Liver (tissue), 9 donors: Measurements from ENCODE around the gene TCAIM. TPM values are rescaled to one million over a fixed set of nuclear protein-coding genes. Genes with fewer than 3 reads are reported as not detected.
A peak's percentile ranks its signal among the peaks of the same experiment; 100 is the strongest.

Source experiments
- DNase-seq: peaks from one replicate; pipeline ENCODE4 v3.0.0-alpha.2; 2017; ENCODE audit warnings: low spot score
- H3K27ac ChIP-seq, 2 donors: one replicate each; pipeline ENCODE4 v1.7.0; 2013; ENCODE audit warnings: inconsistent platforms in 2 of 2, low read length in 2 of 2, control low read depth in 1 of 2, low read depth in 1 of 2, mild to moderate bottlenecking in 1 of 2
- H3K27me3 ChIP-seq, 4 donors: one replicate each; pipeline versions ENCODE4 v1.6.1 to v1.7.0; 2013; ENCODE audit warnings: low read length in 3 of 4, inconsistent platforms in 1 of 4, mild to moderate bottlenecking in 1 of 4, moderate library complexity in 1 of 4; ENCODE audit not compliant: control insufficient read depth in 4 of 4, insufficient read depth in 4 of 4
- H3K36me3 ChIP-seq, 4 donors: one replicate each; pipeline versions ENCODE4 v1.6.1 to v1.7.0; 2013; ENCODE audit warnings: low read length in 3 of 4, mild to moderate bottlenecking in 3 of 4, low read depth in 1 of 4, moderate library complexity in 1 of 4; ENCODE audit not compliant: control insufficient read depth in 4 of 4, insufficient read depth in 3 of 4
- H3K4me1 ChIP-seq, 4 donors: one replicate each; pipeline versions ENCODE4 v1.6.1 to v1.7.0; 2013; ENCODE audit warnings: low read length in 3 of 4, mild to moderate bottlenecking in 3 of 4, moderate library complexity in 1 of 4; ENCODE audit not compliant: control insufficient read depth in 4 of 4, insufficient read depth in 4 of 4
- H3K4me3 ChIP-seq, 3 donors: one replicate each; pipeline versions ENCODE4 v1.6.1 to v1.7.0; 2013; ENCODE audit warnings: low read length in 3 of 3, control low read depth in 1 of 3, low read depth in 1 of 3, mild to moderate bottlenecking in 1 of 3
- H3K9ac ChIP-seq, 2 donors: one replicate each; pipeline ENCODE4 v1.7.0; 2013; ENCODE audit warnings: low read length in 2 of 2, mild to moderate bottlenecking in 2 of 2, moderate library complexity in 2 of 2, control low read depth in 1 of 2, low read depth in 1 of 2
- H3K9me3 ChIP-seq, 4 donors: one replicate each; pipeline versions ENCODE4 v1.6.1 to v1.7.0; 2013; ENCODE audit warnings: low read length in 3 of 4; ENCODE audit not compliant: control insufficient read depth in 4 of 4
- ATF3 ChIP-seq: IDR thresholded peaks from 2 replicates; pipeline ENCODE4 v1.6.1; 2016; ENCODE audit warnings: antibody characterized with exemption
- CTCF ChIP-seq: fragments of 150-350 bp; IDR thresholded peaks from 2 replicates; pipeline ENCODE4 v1.5.1; 2017; ENCODE audit warnings: improper control_type of control experiment, low read depth, low read length; ENCODE audit not compliant: missing input control
- EGR1 ChIP-seq, 2 donors: IDR thresholded peaks; 2 replicates each; pipeline ENCODE4 v1.6.1; 2016 to 2018; ENCODE audit warnings: antibody characterized with exemption in 2 of 2, low read depth in 2 of 2
- GABPA ChIP-seq, 2 donors: IDR thresholded peaks in 1 of 2; conservative IDR thresholded peaks in 1 of 2; 2 replicates each; pipeline ENCODE4 v1.6.1; 2016; ENCODE audit warnings: antibody characterized with exemption in 2 of 2, mild to moderate bottlenecking in 1 of 2, moderate library complexity in 1 of 2
- HNF4A ChIP-seq, 2 donors: conservative IDR thresholded peaks; 2 replicates each; pipeline ENCODE4 v1.6.1; 2016; ENCODE audit warnings: antibody characterized with exemption in 2 of 2, mild to moderate bottlenecking in 2 of 2
- HNF4G ChIP-seq: IDR thresholded peaks from 2 replicates; pipeline ENCODE4 v1.6.1; 2016; ENCODE audit warnings: antibody characterized with exemption
- MAX ChIP-seq: IDR thresholded peaks from 2 replicates; pipeline ENCODE4 v1.6.1; 2016; ENCODE audit warnings: antibody characterized with exemption
- RAD21 ChIP-seq, 2 donors: IDR thresholded peaks; 2 replicates each; pipeline ENCODE4 v1.6.1; 2016; ENCODE audit warnings: antibody characterized with exemption in 2 of 2, mild to moderate bottlenecking in 2 of 2
- REST ChIP-seq: IDR thresholded peaks from 2 replicates; pipeline ENCODE4 v1.6.1; 2016; ENCODE audit warnings: antibody characterized with exemption, mild to moderate bottlenecking
- RXRA ChIP-seq, 2 donors: IDR thresholded peaks; 2 replicates each; pipeline ENCODE4 v1.6.1; 2017 to 2018; ENCODE audit warnings: antibody characterized with exemption in 2 of 2, mild to moderate bottlenecking in 1 of 2
- SP1 ChIP-seq: IDR thresholded peaks from 2 replicates; pipeline ENCODE4 v1.6.1; 2018; ENCODE audit warnings: antibody characterized with exemption, mild to moderate bottlenecking
- TAF1 ChIP-seq: conservative IDR thresholded peaks from 2 replicates; pipeline ENCODE4 v1.6.1; 2016; ENCODE audit warnings: antibody characterized with exemption, mild to moderate bottlenecking
- YY1 ChIP-seq: IDR thresholded peaks from 2 replicates; pipeline ENCODE4 v1.6.1; 2016; ENCODE audit warnings: antibody characterized with exemption, mild to moderate bottlenecking
- WGBS: extraction: QIAGEN DNeasy Blood & Tissue Kit; methylation state at CpG from one replicate; pipeline ENCODE4 v1.1.7; 2013; 5-methylcytosine and 5-hydroxymethylcytosine counted together
- polyA plus RNA-seq, 2 donors: library from polyadenylated mRNA; stranded (reverse) in 1 of 2; unstranded in 1 of 2; fragments of 200-250 nt in 1 of 2; fragments of >200 nt in 1 of 2; fragmentation: Nextera tagmentation in 1 of 2; extraction: Ambion mirVana in 1 of 2; gene quantifications; one replicate each; pipeline versions ENCODE4 v1.2.1 to v1.2.3, GENCODE V29; 2013 to 2015
- total RNA-seq, 2 donors: library from RNA; depleted of rRNA; stranded (reverse); fragments of >200 nt; gene quantifications; one replicate each; pipeline ENCODE4 v1.2.3, GENCODE V29; 2014
- donor health status: healthy.
- donor health status: healthy.
- donor health status: healthy.
- donor health status: healthy.
- donor health status: healthy.

Gene TCAIM
- total and polyA plus RNA-seq, 4 donors = 21.0 to 46.6 (median 24.0) TPM

GRCh38 chr3:44323341-44323955 is 15.1 kb upstream of the TCAIM start:
- no peaks in the 10 kb centered on the region for H3K27me3 ChIP-seq
- 5% methylated on average over 4 of the region's 4 CpGs for whole genome bisulfite sequencing

GRCh38 chr3:44324584-44324983 is 14.0 kb upstream of the TCAIM start:
- Histone ChIP-seq H3K27me3 (no peaks in the 10 kb centered on the region), H3K9me3 (no peaks in the 10 kb centered on the region), H3K4me3 (no peak overlapping the region), H3K27ac (no peak overlapping the region), H3K4me1 (peaks cover 2 to 14% (median 8%) of the 10 kb centered on the region in 4 donors), H3K9ac (no peak overlapping the region), H3K36me3 (no peaks in the 10 kb centered on the region)
- no peak for DNase-seq
- TF ChIP-seq RAD21 (IDR thresholded peaks at IDR 0.05) (no peak), HNF4G (no peak)

More at GRCh38 chr3:44323341-44323955, 15.1 kb upstream of the TCAIM start:
- H3K9me3 ChIP-seq = no peaks in the 10 kb centered on the region
- no peak overlapping the region for H3K4me3 ChIP-seq
- H3K4me1 ChIP-seq = peaks cover 2 to 14% (median 8%) of the 10 kb centered on the region in 4 donors
- DNase-seq = peak; percentile 62
- H3K9ac ChIP-seq = peak overlapping the region; percentile 14 to 37
- peak; percentile 88 for TF ChIP-seq CTCF
- peak; percentile 8 to 9 for TF ChIP-seq RXRA (IDR thresholded peaks at IDR 0.05)
- peak; percentile 97 for TF ChIP-seq RAD21 (IDR thresholded peaks at IDR 0.05)
- TF ChIP-seq ATF3 = no peak
- TF ChIP-seq HNF4A (conservative IDR thresholded peaks at IDR 0.05) = peak in 1 of 2 donors; percentile 6
- no peak for TF ChIP-seq GABPA (IDR thresholded peaks at IDR 0.05 in 1 of 2, conservative IDR thresholded peaks at IDR 0.05 in 1 of 2)
- TF ChIP-seq SP1 = no peak
- TF ChIP-seq YY1 = peak; percentile 18
- peak; percentile 71 for TF ChIP-seq REST
- H3K27ac ChIP-seq = no peak overlapping the region
- H3K36me3 ChIP-seq = no peaks in the 10 kb centered on the region

GRCh38 chr3:44326019-44326418 is 12.5 kb upstream of the TCAIM start:
- TF ChIP-seq MAX = no peak
- no peak for TF ChIP-seq TAF1
- TF ChIP-seq EGR1 (IDR thresholded peaks at IDR 0.05; ENCODE audit: low read depth in 2 of 2) = no peak
- TF ChIP-seq RAD21 (IDR thresholded peaks at IDR 0.05) = no peak
- no peak for TF ChIP-seq HNF4G
- no peak overlapping the region for H3K9ac ChIP-seq
- no peak overlapping the region for H3K27ac ChIP-seq
- H3K9me3 ChIP-seq = no peaks in the 10 kb centered on the region
- H3K4me1 ChIP-seq = peaks cover 1 to 11% (median 4%) of the 10 kb centered on the region in 4 donors
- H3K27me3 ChIP-seq = no peaks in the 10 kb centered on the region
- H3K36me3 ChIP-seq = no peaks in the 10 kb centered on the region
- no peak for DNase-seq
- no peak overlapping the region for H3K4me3 ChIP-seq
- WGBS = 66% methylated on average over 2 of the region's 2 CpGs
